ENCODE results near the gene DCANP1. TPM values are rescaled to one million over a fixed set of nuclear protein-coding genes. Genes with fewer than 3 reads are reported as not detected.

The DCANP1 gene
- total and polyA plus RNA-seq, 8 donors: not detected

DNA sequence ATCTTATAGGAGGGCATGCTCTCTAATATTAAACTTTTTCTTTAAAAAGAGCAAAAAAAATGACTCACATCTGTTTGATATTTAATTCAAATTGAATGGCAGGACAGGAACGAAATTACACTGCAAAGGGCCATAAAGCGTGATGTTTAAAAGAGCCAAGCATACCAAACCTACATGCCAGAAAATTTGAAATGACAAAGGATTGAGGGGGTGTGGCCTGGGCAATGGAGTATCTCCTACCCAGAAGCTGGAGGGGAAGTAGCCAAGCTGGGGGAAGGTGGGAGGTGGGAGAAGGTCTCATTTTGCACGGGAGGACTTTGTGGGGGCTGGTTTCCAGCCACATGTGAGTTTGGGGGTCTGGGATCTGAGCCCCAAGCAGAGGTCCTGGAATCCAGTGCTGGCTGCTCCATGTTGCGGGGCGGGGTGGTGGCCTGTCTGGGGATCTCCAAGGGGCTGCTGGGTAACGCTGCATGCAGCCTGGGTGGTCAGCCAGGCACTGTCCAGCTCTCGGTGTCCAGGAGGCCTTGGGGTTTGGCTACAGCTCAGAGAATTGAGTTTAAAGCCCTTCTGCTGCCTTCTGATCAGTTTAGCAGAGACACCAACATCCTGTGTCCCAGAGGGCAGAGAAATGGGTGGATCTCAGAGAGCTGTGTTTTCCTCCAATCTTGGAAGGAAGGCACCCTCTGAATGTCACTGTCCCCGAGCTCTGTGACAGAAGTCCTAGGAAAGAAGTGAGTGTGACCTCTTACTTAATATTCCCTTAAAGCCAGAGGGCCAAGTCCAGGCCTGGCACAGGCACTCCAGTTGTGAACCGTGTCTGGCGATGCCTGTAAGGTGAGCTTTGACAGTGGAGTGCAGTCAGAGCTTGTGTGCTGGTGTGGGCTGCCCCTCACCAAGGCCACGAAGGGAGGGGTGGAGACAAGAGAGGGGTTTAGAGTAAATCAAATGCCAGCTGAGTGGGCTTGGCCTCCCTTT lies 7.6 kb downstream of the DCANP1 start:
- DNase-seq: peak in 1 of 6 donors; percentile 4
- intact Hi-C loops (cut with DNase I): no loop called here
- H3K9me3 ChIP-seq: no peaks in the 10 kb centered on the region
- H3K4me1 ChIP-seq: no peaks in the 10 kb centered on the region
- no peaks in the 10 kb centered on the region for H3K27me3 ChIP-seq
- no peak for FAIRE-seq
- WGBS, 2 donors: 69% methylated on average over 10 to 11 of the region's 11 CpGs
- no peak overlapping the region for H3K4me3 ChIP-seq
- H3K36me3 ChIP-seq: no peaks in the 10 kb centered on the region
- ATAC-seq: no peak
- no peak overlapping the region for H3K27ac ChIP-seq
- TF ChIP-seq, protein P1, sequence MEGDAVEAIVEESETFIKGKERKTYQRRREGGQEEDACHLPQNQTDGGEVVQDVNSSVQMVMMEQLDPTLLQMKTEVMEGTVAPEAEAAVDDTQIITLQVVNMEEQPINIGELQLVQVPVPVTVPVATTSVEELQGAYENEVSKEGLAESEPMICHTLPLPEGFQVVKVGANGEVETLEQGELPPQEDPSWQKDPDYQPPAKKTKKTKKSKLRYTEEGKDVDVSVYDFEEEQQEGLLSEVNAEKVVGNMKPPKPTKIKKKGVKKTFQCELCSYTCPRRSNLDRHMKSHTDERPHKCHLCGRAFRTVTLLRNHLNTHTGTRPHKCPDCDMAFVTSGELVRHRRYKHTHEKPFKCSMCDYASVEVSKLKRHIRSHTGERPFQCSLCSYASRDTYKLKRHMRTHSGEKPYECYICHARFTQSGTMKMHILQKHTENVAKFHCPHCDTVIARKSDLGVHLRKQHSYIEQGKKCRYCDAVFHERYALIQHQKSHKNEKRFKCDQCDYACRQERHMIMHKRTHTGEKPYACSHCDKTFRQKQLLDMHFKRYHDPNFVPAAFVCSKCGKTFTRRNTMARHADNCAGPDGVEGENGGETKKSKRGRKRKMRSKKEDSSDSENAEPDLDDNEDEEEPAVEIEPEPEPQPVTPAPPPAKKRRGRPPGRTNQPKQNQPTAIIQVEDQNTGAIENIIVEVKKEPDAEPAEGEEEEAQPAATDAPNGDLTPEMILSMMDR (IDR thresholded peaks at IDR 0.05): no peak

DNA sequence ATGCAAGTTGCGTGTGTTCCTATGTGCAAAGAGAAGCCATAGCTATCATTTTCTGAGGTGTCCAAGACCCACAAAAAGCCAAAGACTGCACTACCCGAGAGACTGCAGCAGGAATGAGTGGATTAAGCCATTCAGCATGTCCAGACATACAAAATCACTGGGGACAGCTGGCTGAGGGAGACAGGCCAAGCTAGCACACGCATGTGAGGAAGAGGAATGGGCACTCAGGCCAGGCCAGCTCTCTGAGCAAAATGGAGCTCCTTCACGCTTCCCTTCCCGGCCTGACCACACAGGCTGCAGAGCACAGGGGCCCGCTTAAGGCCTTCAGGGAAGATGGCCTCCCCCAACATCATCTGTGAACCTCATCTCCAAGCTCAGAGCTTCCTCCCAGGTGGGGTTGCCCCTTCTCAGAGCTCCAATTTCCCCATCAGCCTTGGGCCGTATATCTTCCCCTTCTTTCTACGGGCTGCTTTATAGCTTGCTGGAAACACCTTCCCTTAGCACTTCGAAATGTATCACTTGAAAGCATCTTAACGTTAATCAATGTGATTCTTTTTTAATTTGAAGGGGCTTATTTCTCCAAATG lies 8.4 kb downstream of the DCANP1 start:
- no peaks in the 10 kb centered on the region for H3K4me1 ChIP-seq

DNA sequence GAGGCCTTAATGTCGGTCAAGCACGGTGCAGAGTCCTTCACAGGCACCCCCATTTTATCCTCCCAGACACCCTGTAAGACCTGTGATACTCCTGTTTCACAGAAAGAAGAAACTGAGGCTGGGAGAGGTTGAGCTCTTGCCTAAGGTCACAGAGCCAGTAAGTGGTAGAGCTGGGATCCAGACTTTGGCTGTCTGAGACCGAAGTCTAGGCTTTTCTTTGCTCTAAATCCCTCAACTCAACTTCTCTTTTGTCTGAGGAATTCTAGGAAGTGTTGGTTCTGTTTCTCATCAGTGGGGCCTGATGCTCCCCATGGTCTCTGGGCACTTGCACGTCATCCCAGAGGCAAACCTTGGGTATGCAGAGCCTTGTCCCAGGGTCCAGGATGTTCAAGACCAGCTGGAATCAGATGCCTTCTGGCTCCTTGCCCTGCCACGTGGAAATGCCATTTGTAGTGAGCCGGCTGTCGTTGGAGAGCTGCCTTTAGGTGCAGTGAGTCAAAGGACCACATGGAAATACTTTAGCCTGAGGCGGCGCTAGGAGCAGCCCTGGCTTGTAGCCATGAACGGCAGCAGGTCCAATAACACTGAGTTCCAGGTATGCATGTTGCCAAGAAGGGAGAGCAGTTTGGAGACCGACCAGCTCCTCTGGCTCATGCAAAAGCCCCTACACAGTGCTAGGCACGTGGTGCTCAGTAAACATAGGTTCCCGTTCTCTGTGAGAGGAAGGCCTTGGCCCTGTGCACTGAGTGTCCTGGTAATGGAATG lies 9.2 kb downstream of the DCANP1 start:
- Histone ChIP-seq H3K27me3 (no peaks in the 10 kb centered on the region), H3K36me3 (no peaks in the 10 kb centered on the region), H3K4me1 (no peaks in the 10 kb centered on the region), H3K4me3 (no peak overlapping the region), H3K27ac (no peak overlapping the region), H3K9me3 (no peaks in the 10 kb centered on the region)
- TF ChIP-seq, protein P1 (IDR thresholded peaks at IDR 0.05): no peak
- intact Hi-C loops (cut with DNase I): no loop called here
- no peak for FAIRE-seq
- 58 to 59% methylated on average over 13 of the region's 13 CpGs for WGBS, 2 donors
- peak in 3 of 6 donors; percentile 33 to 60 (median 43) for DNase-seq
- peak in 2 of 4 donors; percentile 40 to 43 for ATAC-seq

More for the DNA sequence above, 8.4 kb downstream of the DCANP1 start:
- Histone ChIP-seq H3K36me3 (no peaks in the 10 kb centered on the region), H3K9me3 (no peaks in the 10 kb centered on the region), H3K4me3 (no peak overlapping the region), H3K27ac (no peak overlapping the region), H3K27me3 (no peaks in the 10 kb centered on the region)
- WGBS, 2 donors: 80 to 86% methylated on average over 10 of the region's 10 CpGs
- TF ChIP-seq, protein P1 (IDR thresholded peaks at IDR 0.05): no peak
- no peak for DNase-seq
- no peak for ATAC-seq
- intact Hi-C loops (cut with DNase I): no loop called here
- no peak for FAIRE-seq

DNA sequence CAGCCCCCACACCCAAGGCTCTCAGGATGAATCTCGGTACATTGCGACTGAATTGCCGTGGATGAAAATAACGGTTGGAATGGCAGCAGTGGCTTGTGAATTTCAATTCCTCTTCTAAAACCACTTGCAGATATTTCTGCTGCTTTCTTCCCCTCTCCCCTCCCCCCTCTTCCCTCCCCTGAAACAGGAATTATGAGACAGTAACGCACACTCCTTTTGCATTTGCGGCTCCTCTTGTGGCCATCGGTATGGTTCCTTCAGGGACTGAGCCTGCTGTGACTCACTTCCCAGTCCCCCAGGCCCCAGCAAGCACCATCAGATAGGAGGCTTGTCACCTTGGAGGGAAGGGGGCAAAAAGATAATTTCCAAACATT lies 9.7 kb downstream of the DCANP1 start:
- no peaks in the 10 kb centered on the region for H3K36me3 ChIP-seq
- ATAC-seq (peak in 2 of 4 donors; percentile 12 to 59), DNase-seq (no peak), FAIRE-seq (no peak)
- H3K27me3 ChIP-seq: no peaks in the 10 kb centered on the region
- no peaks in the 10 kb centered on the region for H3K9me3 ChIP-seq
- H3K4me1 ChIP-seq: no peaks in the 10 kb centered on the region
- WGBS, 2 donors: 71 to 78% methylated on average over 7 of the region's 7 CpGs
- TF ChIP-seq, protein P1 (IDR thresholded peaks at IDR 0.05): no peak
- no peak overlapping the region for H3K27ac ChIP-seq
- H3K4me3 ChIP-seq: no peak overlapping the region
- intact Hi-C loops (cut with DNase I): no loop called here

Measured in pancreas (tissue), 10 donors.